ENCODE results near the gene ZNF146. TPM values are rescaled to one million over a fixed set of nuclear protein-coding genes. Genes with fewer than 3 reads are reported as not detected.
A peak's percentile ranks its signal among the peaks of the same experiment; 100 is the strongest.
"Not testable (repeated sequence)": the region's sequence is repeated elsewhere in the genome, so short reads cannot be mapped to it uniquely, and the experiment has no call there.

Gene ZNF146
- total and polyA plus RNA-seq, 2 donors: 39.2 to 145 TPM

- Histone ChIP-seq H3K36me3 (ENCODE audit: insufficient read depth) (no peaks in the 10 kb centered on the region), H3K4me3 (ENCODE audit: low read depth, low read length) (no peak overlapping the region), H3K4me1 (ENCODE audit: insufficient read depth) (no peaks in the 10 kb centered on the region), H3K27ac (ENCODE audit: low read depth) (no peak overlapping the region)
- DNase-seq (ENCODE audit: extremely low spot score): no peak
- 80% methylated on average over 1 of the region's 1 CpG for WGBS
Observed at GRCh38 chr19:36252047-36252446, 37.1 kb downstream of the ZNF146 start.

GRCh38 chr19:36254848-36255247 lies 39.9 kb downstream of the ZNF146 start:
- no peaks in the 10 kb centered on the region for H3K36me3 ChIP-seq (ENCODE audit: insufficient read depth)
- no peak for DNase-seq (ENCODE audit: extremely low spot score)
- H3K4me3 ChIP-seq (ENCODE audit: low read depth, low read length): no peak overlapping the region
- WGBS: 92% methylated on average over 11 of the region's 11 CpGs
- no peak overlapping the region for H3K27ac ChIP-seq (ENCODE audit: low read depth)
- no peaks in the 10 kb centered on the region for H3K4me1 ChIP-seq (ENCODE audit: insufficient read depth)

GRCh38 chr19:36255316-36255715 lies 40.4 kb downstream of the ZNF146 start:
- H3K36me3 ChIP-seq (ENCODE audit: insufficient read depth): no peaks in the 10 kb centered on the region
- H3K27ac ChIP-seq (ENCODE audit: low read depth): no peak overlapping the region
- no peak overlapping the region for H3K4me3 ChIP-seq (ENCODE audit: low read depth, low read length)
- H3K4me1 ChIP-seq (ENCODE audit: insufficient read depth): no peaks in the 10 kb centered on the region
- 97% methylated on average over 28 of the region's 28 CpGs for WGBS
- no peak for DNase-seq (ENCODE audit: extremely low spot score)

GRCh38 chr19:36256064-36256463 lies 41.2 kb downstream of the ZNF146 start:
- no peaks in the 10 kb centered on the region for H3K4me1 ChIP-seq (ENCODE audit: insufficient read depth)
- no peak overlapping the region for H3K27ac ChIP-seq (ENCODE audit: low read depth)
- DNase-seq (ENCODE audit: extremely low spot score): no peak
- H3K36me3 ChIP-seq (ENCODE audit: insufficient read depth): no peaks in the 10 kb centered on the region
- H3K4me3 ChIP-seq (ENCODE audit: low read depth, low read length): no peak overlapping the region
- 96% methylated on average over 15 of the region's 15 CpGs for WGBS

- Histone ChIP-seq H3K27ac (ENCODE audit: low read depth) (no peak overlapping the region), H3K36me3 (ENCODE audit: insufficient read depth) (no peaks in the 10 kb centered on the region), H3K4me3 (ENCODE audit: low read depth, low read length) (peak overlapping the region; percentile 26), H3K4me1 (ENCODE audit: insufficient read depth) (no peaks in the 10 kb centered on the region)
- WGBS: 67% methylated on average over 42 of the region's 42 CpGs
- no peak for DNase-seq (ENCODE audit: extremely low spot score)
Observed at GRCh38 chr19:36256853-36257519, 42.1 kb downstream of the ZNF146 start.

GRCh38 chr19:36257520-36257876 lies 42.6 kb downstream of the ZNF146 start:
- H3K4me3 ChIP-seq (ENCODE audit: low read depth, low read length): peak overlapping the region; percentile 26
- WGBS: 12% methylated on average over 37 of the region's 37 CpGs
- no peak overlapping the region for H3K27ac ChIP-seq (ENCODE audit: low read depth)
- H3K4me1 ChIP-seq (ENCODE audit: insufficient read depth): no peaks in the 10 kb centered on the region
- no peaks in the 10 kb centered on the region for H3K36me3 ChIP-seq (ENCODE audit: insufficient read depth)
- DNase-seq (ENCODE audit: extremely low spot score): no peak

GRCh38 chr19:36258028-36258875 lies 43.3 kb downstream of the ZNF146 start:
- DNase-seq (ENCODE audit: extremely low spot score): no peak
- H3K36me3 ChIP-seq (ENCODE audit: insufficient read depth): no peaks in the 10 kb centered on the region
- no peak overlapping the region for H3K4me3 ChIP-seq (ENCODE audit: low read depth, low read length)
- H3K27ac ChIP-seq (ENCODE audit: low read depth): no peak overlapping the region
- WGBS: 91% methylated on average over 29 of the region's 29 CpGs
- no peaks in the 10 kb centered on the region for H3K4me1 ChIP-seq (ENCODE audit: insufficient read depth)

GRCh38 chr19:36259211-36259610 lies 44.3 kb downstream of the ZNF146 start:
- Histone ChIP-seq H3K27ac (ENCODE audit: low read depth) (no peak overlapping the region), H3K4me1 (ENCODE audit: insufficient read depth) (no peaks in the 10 kb centered on the region), H3K4me3 (ENCODE audit: low read depth, low read length) (no peak overlapping the region), H3K36me3 (ENCODE audit: insufficient read depth) (no peaks in the 10 kb centered on the region)
- WGBS: 96% methylated on average over 20 of the region's 20 CpGs
- DNase-seq (ENCODE audit: extremely low spot score): no peak

- no peaks in the 10 kb centered on the region for H3K4me1 ChIP-seq (ENCODE audit: insufficient read depth)
- no peak overlapping the region for H3K4me3 ChIP-seq (ENCODE audit: low read depth, low read length)
- no peaks in the 10 kb centered on the region for H3K36me3 ChIP-seq (ENCODE audit: insufficient read depth)
- 95% methylated on average over 4 of the region's 4 CpGs for WGBS
- DNase-seq (ENCODE audit: extremely low spot score): no peak
- no peak overlapping the region for H3K27ac ChIP-seq (ENCODE audit: low read depth)
Observed at GRCh38 chr19:36265064-36265463, 50.2 kb downstream of the ZNF146 start.

GRCh38 chr19:36265856-36266374 lies 51.0 kb downstream of the ZNF146 start:
- Histone ChIP-seq H3K4me1 (ENCODE audit: insufficient read depth) (no peaks in the 10 kb centered on the region), H3K4me3 (ENCODE audit: low read depth, low read length) (no peak overlapping the region), H3K27ac (ENCODE audit: low read depth) (no peak overlapping the region), H3K36me3 (ENCODE audit: insufficient read depth) (no peaks in the 10 kb centered on the region)
- WGBS: 90% methylated on average over 35 of the region's 35 CpGs
- no peak for DNase-seq (ENCODE audit: extremely low spot score)

- WGBS: 85% methylated on average over 50 of the region's 50 CpGs
- H3K36me3 ChIP-seq (ENCODE audit: insufficient read depth): no peaks in the 10 kb centered on the region
- no peak overlapping the region for H3K4me3 ChIP-seq (ENCODE audit: low read depth, low read length)
- no peaks in the 10 kb centered on the region for H3K4me1 ChIP-seq (ENCODE audit: insufficient read depth)
- H3K27ac ChIP-seq (ENCODE audit: low read depth): no peak overlapping the region
- no peak for DNase-seq (ENCODE audit: extremely low spot score)
Observed at GRCh38 chr19:36266375-36266961, 51.6 kb downstream of the ZNF146 start.

- no peak overlapping the region for H3K27ac ChIP-seq (ENCODE audit: low read depth)
- no peaks in the 10 kb centered on the region for H3K36me3 ChIP-seq (ENCODE audit: insufficient read depth)
- H3K4me1 ChIP-seq (ENCODE audit: insufficient read depth): no peaks in the 10 kb centered on the region
- DNase-seq (ENCODE audit: extremely low spot score): no peak
- WGBS: 96% methylated on average over 36 of the region's 36 CpGs
- no peak overlapping the region for H3K4me3 ChIP-seq (ENCODE audit: low read depth, low read length)
Observed at GRCh38 chr19:36267061-36267845, 52.3 kb downstream of the ZNF146 start.

GRCh38 chr19:36268081-36268480 lies 53.2 kb downstream of the ZNF146 start:
- H3K27ac ChIP-seq (ENCODE audit: low read depth); H3K4me1 ChIP-seq (ENCODE audit: insufficient read depth); H3K4me3 ChIP-seq (ENCODE audit: low read depth, low read length); DNase-seq (ENCODE audit: extremely low spot score); H3K36me3 ChIP-seq (ENCODE audit: insufficient read depth): not testable (repeated sequence)
- 91% methylated on average over 21 of the region's 21 CpGs for WGBS

Measured in urinary bladder (tissue), 4 donors.